Stimulated activated CD4-positive, alpha-beta T cell treated with anti-CD3 and anti-CD28 coated beads, Interleukin-4, amount 100 ng/mL, for 24 hours (primary cell): Measurements from ENCODE around the gene KRTAP25-1.

Experiments used
- DNase-seq: peaks from one replicate; pipeline ENCODE4 v3.0.0-alpha.2; 2020

KRTAP25-1 gene

DNA sequence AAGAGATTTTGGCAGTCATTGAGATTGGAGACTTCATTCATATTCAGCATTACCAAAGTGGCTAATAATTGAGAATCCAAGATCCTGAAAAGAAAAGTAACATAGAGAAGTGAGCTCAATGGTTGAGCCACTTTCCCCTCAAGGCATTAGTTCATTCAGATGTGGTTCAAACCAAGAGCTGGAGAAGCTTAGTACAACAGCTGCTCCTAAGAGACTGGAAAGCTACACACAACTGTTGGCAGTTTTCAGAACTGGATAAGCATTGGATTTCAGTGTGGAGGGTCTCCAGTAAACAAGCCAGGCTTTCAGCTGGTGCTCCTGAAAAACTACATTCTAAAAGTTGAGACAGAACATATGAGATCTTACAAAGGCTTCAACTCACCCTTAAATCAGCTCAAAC, 44.3 kb downstream of the KRTAP25-1 start:
- DNase-seq = no peak

DNA sequence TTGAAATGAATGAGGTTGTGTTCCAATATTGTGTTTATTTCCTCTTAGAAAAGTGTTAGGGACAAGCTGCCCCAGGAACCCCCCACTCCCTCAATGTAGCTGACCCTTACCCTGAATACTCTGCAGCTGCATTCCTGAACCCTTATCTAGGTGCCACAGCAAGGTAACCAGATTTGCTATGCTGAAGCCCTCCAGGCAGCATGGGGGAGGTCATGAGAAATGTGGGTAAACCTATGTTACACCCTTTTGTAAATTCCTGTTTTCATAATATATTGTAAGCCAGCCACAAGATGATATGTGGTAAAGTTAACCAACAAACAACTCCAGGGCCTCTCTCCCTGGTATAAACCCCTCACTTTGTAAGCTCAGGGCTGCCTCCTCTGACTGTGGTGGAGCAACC, 45.6 kb downstream of the KRTAP25-1 start:
- no peak for DNase-seq

DNA sequence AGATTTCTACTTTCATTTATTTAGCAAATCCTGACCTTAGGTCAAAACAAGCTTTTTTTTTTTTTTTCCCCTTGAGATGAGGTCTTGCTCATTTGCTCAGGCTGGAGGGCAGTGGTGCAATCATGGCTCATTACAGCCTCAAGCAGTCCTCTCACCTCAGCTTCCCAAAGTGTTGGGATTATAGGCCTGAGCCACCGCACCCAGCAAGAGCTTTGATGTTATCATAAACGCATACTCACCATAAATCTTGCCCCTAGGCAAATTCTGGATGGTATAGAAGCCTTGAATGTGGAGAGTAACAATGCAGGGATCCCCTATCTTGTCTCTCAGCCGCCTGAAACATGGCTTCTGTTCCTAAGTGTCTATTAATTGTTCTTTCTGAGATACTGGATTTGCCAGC, 48.7 kb downstream of the KRTAP25-1 start:
- DNase-seq = no peak
